Stomach (tissue), 4 donors: Measurements from ENCODE around the gene CUL1.

ENCODE experiments used
- CTCF ChIP-seq, 7 experiments: fragments of 450-650 bp in 4 of 7; fragments of 200-600 bp in 3 of 7; sonication (generic) in 3 of 7; IDR thresholded peaks; one replicate each; pipeline ENCODE4 v1.5.1; 2016 to 2019; ENCODE audit warnings: antibody characterized with exemption in 7 of 7, control low read depth in 2 of 7, mild to moderate bottlenecking in 1 of 7
- POLR2A ChIP-seq, 4 donors: fragments of 450-650 bp; IDR thresholded peaks; one replicate each; pipeline ENCODE4 v1.6.1; 2016; ENCODE audit warnings: antibody characterized with exemption in 4 of 4, control low read depth in 2 of 4, mild to moderate bottlenecking in 1 of 4, moderate library complexity in 1 of 4
- POLR2AphosphoS5 ChIP-seq, 3 donors: sonication (generic); formaldehyde crosslinking; IDR thresholded peaks; one replicate each; pipeline ENCODE4 v1.6.1; 2016; ENCODE audit warnings: antibody characterized with exemption in 3 of 3

- TF ChIP-seq CTCF (IDR thresholded peaks at IDR 0.05) (no peak), POLR2A (IDR thresholded peaks at IDR 0.05) (no peak), POLR2AphosphoS5 (IDR thresholded peaks at IDR 0.05) (no peak)
Measured at GRCh38 chr7:148800677-148801076, 102.0 kb downstream of the CUL1 start.
